MM.1S (cell line): ENCODE results near the gene CCDC195.

Source experiments
- DNase-seq: peaks from one replicate; pipeline ENCODE4 v3.0.0-alpha.2; 2015
- H2AFZ ChIP-seq: fragments of 300-600 bp; sonication (generic); 2 replicates; pipeline ENCODE4 v1.6.0; 2016; ENCODE audit warnings: antibody characterized with exemption, low read length
- H3F3A ChIP-seq: fragments of 300-600 bp; sonication (generic); 2 replicates; pipeline ENCODE4 v1.6.1; 2016; ENCODE audit warnings: mild to moderate bottlenecking, antibody characterized with exemption, low read length, moderate library complexity, mixed read lengths; ENCODE audit not compliant: insufficient read depth
- H3K27ac ChIP-seq: fragments of 300-600 bp; sonication (generic); 2 replicates; pipeline ENCODE4 v1.5.1; 2016; ENCODE audit warnings: mild to moderate bottlenecking, low read length
- H3K27me3 ChIP-seq: fragments of 300-600 bp; sonication (generic); replicated peaks from 2 replicates; pipeline ENCODE4 v1.6.0; 2016; ENCODE audit warnings: low read length; ENCODE audit not compliant: insufficient read depth
- H3K36me3 ChIP-seq: fragments of 300-600 bp; sonication (generic); replicated peaks from 2 replicates; pipeline ENCODE4 v1.6.1; 2016; ENCODE audit warnings: mild to moderate bottlenecking, low read length, mixed read lengths; ENCODE audit not compliant: insufficient read depth
- H3K4me1 ChIP-seq: fragments of 300-600 bp; sonication (generic); 2 replicates; pipeline ENCODE4 v1.6.1; 2016; ENCODE audit warnings: low read length, mixed read lengths
- H3K4me2 ChIP-seq: fragments of 300-600 bp; sonication (generic); 2 replicates; pipeline ENCODE4 v1.6.0; 2016; ENCODE audit warnings: low read depth, low read length
- H3K4me3 ChIP-seq: fragments of 300-600 bp; sonication (generic); 2 replicates; pipeline ENCODE4 v1.5.1; 2016; ENCODE audit warnings: low read length, mixed read lengths
- H3K79me2 ChIP-seq: fragments of 300-600 bp; sonication (generic); 2 replicates; pipeline ENCODE4 v1.6.1; 2016; ENCODE audit warnings: mixed run types, low read length, mixed read lengths
- H3K9ac ChIP-seq: fragments of 300-600 bp; sonication (generic); 2 replicates; pipeline ENCODE4 v1.6.1; 2016; ENCODE audit warnings: low read length, mixed read lengths
- H3K9me2 ChIP-seq: fragments of 300-600 bp; sonication (generic); replicated peaks from 2 replicates; pipeline ENCODE4 v1.6.1; 2016; ENCODE audit warnings: mild to moderate bottlenecking, low read length, mixed read lengths; ENCODE audit not compliant: insufficient read depth
- H3K9me3 ChIP-seq: fragments of 300-600 bp; sonication (generic); replicated peaks from 2 replicates; pipeline ENCODE4 v1.6.1; 2016; ENCODE audit warnings: mild to moderate bottlenecking, low read length, mixed read lengths; ENCODE audit not compliant: insufficient read depth
- H4K20me1 ChIP-seq: fragments of 300-600 bp; sonication (generic); 2 replicates; pipeline ENCODE4 v1.6.1; 2016; ENCODE audit warnings: mild to moderate bottlenecking, low read length, moderate library complexity, mixed read lengths; ENCODE audit not compliant: insufficient read depth
- CTCF ChIP-seq: fragments of 300-600 bp; sonication (generic); IDR thresholded peaks from 2 replicates; pipeline ENCODE4 v1.5.1; 2016; ENCODE audit warnings: antibody characterized with exemption, low read length, mixed read lengths
- EZH2 ChIP-seq: fragments of 300-600 bp; sonication (generic); optimal IDR thresholded peaks from 2 replicates; pipeline ENCODE3; 2017; ENCODE audit warnings: low read depth, mild to moderate bottlenecking, antibody characterized with exemption, low read length, mixed read lengths
- EZH2phosphoT487 ChIP-seq: fragments of 300-600 bp; sonication (generic); IDR thresholded peaks from 2 replicates; pipeline ENCODE4 v1.6.1; 2018; ENCODE audit warnings: antibody characterized with exemption, low read length

Gene CCDC195

DNA sequence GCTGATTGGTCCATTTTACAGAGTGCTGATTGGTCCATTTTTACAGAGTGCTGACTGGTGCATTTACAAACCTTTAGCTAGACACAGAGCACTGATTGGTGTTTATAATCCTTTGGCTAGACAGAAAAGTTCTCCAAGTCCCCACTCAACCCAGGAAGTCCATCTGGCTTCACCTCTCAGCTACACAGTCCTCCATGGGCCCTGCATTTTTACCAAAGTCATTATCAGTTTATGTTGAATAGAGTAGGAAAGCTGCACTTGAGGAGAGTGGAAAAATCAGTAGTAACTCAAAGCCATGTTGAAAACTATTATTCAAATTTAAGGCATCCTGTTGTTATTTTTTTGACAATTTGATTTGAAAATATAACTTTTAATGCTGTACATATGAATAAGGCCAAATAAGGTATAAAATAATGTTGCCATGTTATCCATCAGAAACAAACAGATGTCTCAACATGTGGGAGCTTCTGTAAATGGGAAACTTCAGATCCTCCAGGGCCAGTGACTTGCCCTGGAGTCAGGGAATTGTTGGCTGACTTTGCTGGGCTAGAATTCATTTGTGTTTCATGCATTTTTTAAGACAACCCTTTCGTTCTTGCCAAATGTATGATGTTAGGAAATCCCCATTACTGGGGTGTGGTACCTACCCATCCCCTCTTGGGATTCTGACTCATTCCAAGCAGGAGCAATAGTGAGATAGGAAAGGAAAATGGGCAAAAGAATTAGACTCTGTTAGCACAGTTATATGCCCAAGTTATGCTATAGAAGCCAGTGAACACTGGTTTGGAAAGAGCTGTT, 37.8 kb upstream of the CCDC195 start:
- H2AFZ ChIP-seq: no peak overlapping the region
- H3K27me3 ChIP-seq: no peaks in the 10 kb centered on the region
- no peaks in the 10 kb centered on the region for H3F3A ChIP-seq
- no peak overlapping the region for H3K9ac ChIP-seq
- TF ChIP-seq EZH2phosphoT487 (no peak), CTCF (no peak), EZH2 (no peak)
- DNase-seq: no peak
- H3K27ac ChIP-seq: no peak overlapping the region
- H3K4me3 ChIP-seq: no peak overlapping the region
- no peaks in the 10 kb centered on the region for H3K4me1 ChIP-seq
- no peaks in the 10 kb centered on the region for H3K36me3 ChIP-seq
- H3K9me3 ChIP-seq: no peaks in the 10 kb centered on the region
- H3K9me2 ChIP-seq: no peaks in the 10 kb centered on the region
- H4K20me1 ChIP-seq: no peaks in the 10 kb centered on the region
- no peaks in the 10 kb centered on the region for H3K79me2 ChIP-seq
- H3K4me2 ChIP-seq: no peak overlapping the region

GRCh38 chr2:224751996-224752698, 36.0 kb upstream of the CCDC195 start:
- no peak for TF ChIP-seq EZH2phosphoT487
- no peak for TF ChIP-seq EZH2
- no peak for TF ChIP-seq CTCF
- no peak overlapping the region; the same call in 1 of the 2 replicates for H3K4me2 ChIP-seq

DNA sequence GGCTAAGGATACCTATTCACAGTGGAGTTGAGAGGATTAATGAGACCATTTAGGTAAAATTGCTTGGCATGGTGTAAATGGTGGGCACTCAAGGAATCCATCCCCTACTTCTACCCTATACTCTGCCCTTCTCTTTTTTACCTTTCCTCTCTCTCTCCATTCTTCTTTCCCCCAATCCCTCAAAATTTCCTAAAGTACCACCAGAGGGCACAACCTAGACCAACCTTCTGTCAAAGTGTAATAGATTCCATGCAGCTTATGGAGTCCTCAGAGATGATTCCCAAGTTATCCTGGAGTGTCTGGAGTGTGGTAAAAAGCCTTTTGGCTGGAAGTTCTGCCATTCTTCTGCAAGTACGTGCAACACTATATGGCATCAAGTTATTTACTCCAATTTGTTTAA, 33.0 kb upstream of the CCDC195 start:
- H3K27me3 ChIP-seq: no peaks in the 10 kb centered on the region
- H3K27ac ChIP-seq: no peak overlapping the region
- H4K20me1 ChIP-seq: no peaks in the 10 kb centered on the region
- no peak overlapping the region for H3K4me3 ChIP-seq
- no peaks in the 10 kb centered on the region for H3K9me3 ChIP-seq
- no peaks in the 10 kb centered on the region for H3K9me2 ChIP-seq
- no peaks in the 10 kb centered on the region for H3F3A ChIP-seq
- no peak overlapping the region for H3K4me2 ChIP-seq
- H2AFZ ChIP-seq: no peak overlapping the region
- H3K4me1 ChIP-seq: no peaks in the 10 kb centered on the region
- DNase-seq: no peak
- TF ChIP-seq CTCF (no peak), EZH2phosphoT487 (no peak), EZH2 (no peak)
- no peak overlapping the region for H3K9ac ChIP-seq
- H3K36me3 ChIP-seq: no peaks in the 10 kb centered on the region
- no peaks in the 10 kb centered on the region for H3K79me2 ChIP-seq

More at GRCh38 chr2:224751996-224752698, 36.0 kb upstream of the CCDC195 start:
- no peaks in the 10 kb centered on the region for H3F3A ChIP-seq
- H3K27ac ChIP-seq: no peak overlapping the region
- no peaks in the 10 kb centered on the region for H3K9me2 ChIP-seq
- H3K9me3 ChIP-seq: no peaks in the 10 kb centered on the region
- no peaks in the 10 kb centered on the region for H3K4me1 ChIP-seq
- H4K20me1 ChIP-seq: no peaks in the 10 kb centered on the region
- H3K4me3 ChIP-seq: no peak overlapping the region
- no peak for DNase-seq
- H2AFZ ChIP-seq: no peak overlapping the region
- no peaks in the 10 kb centered on the region for H3K36me3 ChIP-seq
- no peaks in the 10 kb centered on the region for H3K27me3 ChIP-seq
- no peaks in the 10 kb centered on the region for H3K79me2 ChIP-seq
- H3K9ac ChIP-seq: no peak overlapping the region
